Cardiac fibroblast (primary cell): ENCODE data around the gene POLR2A.
"Not testable (repeated sequence)": the region's sequence is repeated elsewhere in the genome, so short reads cannot be mapped to it uniquely, and the experiment has no call there.

Experiments
- DNase-seq, 2 donors: peaks; one replicate each; pipeline versions ENCODE4 v3.0.0 to v3.0.0-alpha.2; 2010; ENCODE audit warnings: low read depth in 2 of 2
- H3K4me3 ChIP-seq, 2 donors: replicated peaks in 1 of 2; 1 replicate in 1 of 2; 2 replicates in 1 of 2; pipeline ENCODE4 v1.5.1; 2011; ENCODE audit warnings: low read depth in 2 of 2, low read length in 2 of 2, mild to moderate bottlenecking in 2 of 2, moderate library complexity in 1 of 2
- CTCF ChIP-seq: IDR thresholded peaks from one replicate; pipeline ENCODE4 v1.5.1; 2011; ENCODE audit warnings: low read depth, mild to moderate bottlenecking, low read length, inconsistent platforms

POLR2A gene

GRCh38 chr17:7467498-7467897 lies 16.7 kb upstream of the POLR2A start:
- H3K4me3 ChIP-seq: no peak overlapping the region
- TF ChIP-seq CTCF: no peak
- no peak for DNase-seq

GRCh38 chr17:7468290-7468689 lies 15.9 kb upstream of the POLR2A start:
- no peak for TF ChIP-seq CTCF
- no peak for DNase-seq
- no peak overlapping the region for H3K4me3 ChIP-seq

- H3K4me3 ChIP-seq: no peak overlapping the region
- DNase-seq: no peak
- no peak for TF ChIP-seq CTCF
These were observed 15.3 kb upstream of the POLR2A start for GRCh38 chr17:7468804-7469389.

- DNase-seq, H3K4me3 ChIP-seq: not testable (repeated sequence)
These were observed 14.3 kb upstream of the POLR2A start for GRCh38 chr17:7469843-7470242.

- DNase-seq, H3K4me3 ChIP-seq: not testable (repeated sequence)
These were observed 13.7 kb upstream of the POLR2A start for GRCh38 chr17:7470457-7470973.

GRCh38 chr17:7471729-7472128 lies 12.4 kb upstream of the POLR2A start:
- no peak for DNase-seq
- no peak for TF ChIP-seq CTCF
- H3K4me3 ChIP-seq: no peak overlapping the region

- H3K4me3 ChIP-seq: not testable (repeated sequence)
These were observed 9.4 kb upstream of the POLR2A start for GRCh38 chr17:7474767-7475166.

GRCh38 chr17:7475764-7476422 lies 8.3 kb upstream of the POLR2A start:
- no peak for TF ChIP-seq CTCF
- H3K4me3 ChIP-seq: no peak overlapping the region
- peak; percentile 37 to 49 for DNase-seq

More at GRCh38 chr17:7474767-7475166, 9.4 kb upstream of the POLR2A start:
- DNase-seq: not testable (repeated sequence)
